ENCODE results near the gene ISG15.

ISG15 gene

GRCh38 chr1:1013105-1013921 is at the start of gene ISG15:
TSS of gene ISG15 (plus strand) at chr1:1013497. CDS start at chr1:1013574, 77 bp downstream.
- TF ChIP-seq CTCF (IDR thresholded peaks at IDR 0.05) = no peak

- TF ChIP-seq CTCF (IDR thresholded peaks at IDR 0.05) = no peak
Observed at GRCh38 chr1:963746-964525, 49.4 kb upstream of the ISG15 start.

DNA sequence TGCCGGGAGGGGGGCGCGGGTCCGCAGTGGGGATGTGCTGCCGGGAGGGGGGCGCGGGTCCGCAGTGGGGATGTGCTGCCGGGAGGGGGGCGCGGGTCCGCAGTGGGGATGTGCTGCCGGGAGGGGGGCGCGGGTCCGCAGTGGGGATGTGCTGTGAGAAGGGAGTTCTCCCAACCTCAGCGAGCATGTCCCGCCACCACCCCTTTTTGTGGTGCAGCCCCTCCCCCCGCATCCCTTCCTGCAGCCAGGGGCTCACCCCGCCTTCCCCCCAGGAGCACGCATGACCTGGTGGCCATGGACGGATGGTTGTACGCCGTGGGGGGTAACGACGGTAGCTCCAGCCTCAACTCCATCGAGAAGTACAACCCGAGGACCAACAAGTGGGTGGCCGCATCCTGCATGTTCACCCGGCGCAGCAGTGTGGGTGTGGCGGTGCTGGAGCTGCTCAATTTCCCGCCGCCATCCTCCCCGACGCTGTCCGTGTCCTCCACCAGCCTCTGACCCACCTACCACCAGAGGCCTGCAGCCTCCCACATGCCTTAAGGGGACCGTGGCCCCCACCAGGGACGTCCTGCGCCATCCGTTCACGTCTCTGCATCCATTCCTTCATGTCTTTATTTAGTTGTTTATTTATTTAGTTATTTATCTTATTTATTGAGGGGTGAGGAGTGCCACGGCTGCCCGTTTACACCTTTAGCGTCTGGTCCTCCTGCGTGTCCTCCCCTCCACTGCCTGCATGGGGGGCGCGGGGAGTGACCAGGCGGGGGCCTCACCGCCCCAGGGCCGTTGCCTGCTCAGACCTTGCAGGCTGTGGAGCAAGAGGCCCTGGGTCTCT is 48.4 kb upstream of the ISG15 start:
- no peak for TF ChIP-seq CTCF (IDR thresholded peaks at IDR 0.05)

GRCh38 chr1:965526-966134 is 47.7 kb upstream of the ISG15 start:
- TF ChIP-seq CTCF (IDR thresholded peaks at IDR 0.05) = no peak

DNA sequence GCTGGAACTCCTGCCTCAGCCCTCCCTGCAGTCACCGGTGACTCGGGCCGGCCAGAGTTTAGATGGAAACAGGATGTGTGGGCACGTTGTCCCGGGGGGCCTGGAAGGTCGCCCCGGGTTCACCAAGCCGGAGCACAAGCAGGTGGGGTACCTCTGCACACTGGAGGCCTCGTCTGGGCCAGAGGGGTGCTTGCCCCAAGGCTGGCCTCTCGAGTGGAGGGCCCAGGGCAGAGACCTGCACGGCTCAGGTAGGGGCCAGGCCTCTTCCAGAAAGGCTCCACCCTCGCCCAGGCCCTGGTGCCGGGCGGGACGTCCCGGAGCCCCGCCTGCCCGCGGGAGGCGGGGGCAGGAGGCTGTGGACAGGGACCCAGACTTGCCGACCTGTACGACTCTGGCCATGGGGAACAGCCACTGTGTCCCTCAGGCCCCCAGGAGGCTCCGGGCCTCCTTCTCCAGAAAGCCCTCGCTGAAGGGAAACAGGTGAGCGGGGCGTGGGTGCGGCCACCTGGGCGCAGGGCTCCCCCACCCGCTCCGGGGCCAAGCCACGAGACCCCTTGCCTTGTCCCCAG is 47.1 kb upstream of the ISG15 start, which contains the start of gene PLEKHN1:
TSS of gene PLEKHN1 (plus strand) at position 348 of the 569 bp plus-strand sequence. CDS start at position 398, 50 bp downstream.
- TF ChIP-seq CTCF (IDR thresholded peaks at IDR 0.05) = no peak

- TF ChIP-seq CTCF (IDR thresholded peaks at IDR 0.05) = no peak
Observed at GRCh38 chr1:966704-967300, 46.5 kb upstream of the ISG15 start.

Measured in LNCAP (cell line).